ENCODE measurements around the gene NEDD8.
"Not testable (repeated sequence)": the region's sequence is repeated elsewhere in the genome, so short reads cannot be mapped to it uniquely, and the experiment has no call there.

The NEDD8 gene

GRCh38 chr14:24228902-24229301 is 3.3 kb downstream of the NEDD8 start:
- Mint-ChIP-seq H3K4me1 (peaks cover 51% of the 10 kb centered on the region), H3K9me3 (no peaks in the 10 kb centered on the region), H3K27ac (no peak overlapping the region), H3K27me3 (no peaks in the 10 kb centered on the region), H3K4me3 (no peak overlapping the region)
- no peak for ATAC-seq
- no peak for DNase-seq

DNA sequence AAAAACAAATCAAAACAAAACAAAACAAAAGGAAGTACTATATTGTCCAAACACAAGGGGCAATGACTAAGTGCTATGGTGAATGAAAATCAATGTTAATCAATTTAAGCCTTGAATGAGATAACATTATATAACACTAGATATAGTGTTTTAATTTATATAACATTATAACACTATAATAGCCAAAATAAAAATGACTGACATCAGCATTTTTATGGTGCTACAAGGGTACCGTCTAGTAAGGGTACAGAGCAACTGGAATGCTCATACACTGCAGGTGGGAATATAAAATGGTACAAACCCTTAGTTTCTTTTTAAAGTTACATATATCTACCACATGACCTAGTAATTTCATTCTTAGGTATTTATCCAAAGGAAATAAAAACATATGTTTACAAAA is 5.7 kb downstream of the NEDD8 start:
- ATAC-seq, result no peak
- H3K4me3 Mint-ChIP-seq, result no peak overlapping the region

DNA sequence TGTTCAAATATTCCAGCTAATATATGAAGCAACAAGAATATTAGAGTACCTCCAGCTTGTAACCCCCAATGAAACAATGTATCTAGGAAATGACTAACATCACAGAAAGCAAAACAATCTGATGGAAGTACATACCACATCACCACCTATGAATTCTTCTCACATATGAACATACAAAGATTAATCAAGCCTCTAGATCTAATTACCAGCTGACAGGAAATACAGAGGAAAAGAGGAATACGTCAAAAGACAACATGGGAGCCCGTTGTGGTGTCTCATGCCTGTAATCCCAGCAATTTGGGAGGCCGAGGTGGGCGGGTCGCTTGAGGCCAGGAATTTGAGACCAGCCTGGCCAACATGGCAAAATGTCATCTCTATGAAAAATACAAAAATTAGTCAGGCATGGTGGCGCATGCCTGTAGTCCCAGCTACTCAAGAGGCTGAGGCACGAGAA is 7.5 kb downstream of the NEDD8 start:
- H3K27ac Mint-ChIP-seq, result peak overlapping the region in 1 of 2 donors; percentile 49
- ATAC-seq (no peak), DNase-seq (no peak)
- H3K9me3 Mint-ChIP-seq, result no peaks in the 10 kb centered on the region
- H3K4me3 Mint-ChIP-seq, result no peak overlapping the region
- peaks cover 38% of the 10 kb centered on the region for H3K4me1 Mint-ChIP-seq
- H3K27me3 Mint-ChIP-seq, result no peaks in the 10 kb centered on the region

More for the DNA sequence above, 5.7 kb downstream of the NEDD8 start:
- H3K4me1 Mint-ChIP-seq, result peaks cover 45% of the 10 kb centered on the region
- no peak for DNase-seq
- H3K27me3 Mint-ChIP-seq, result no peaks in the 10 kb centered on the region
- no peaks in the 10 kb centered on the region for H3K9me3 Mint-ChIP-seq
- no peak overlapping the region for H3K27ac Mint-ChIP-seq

DNA sequence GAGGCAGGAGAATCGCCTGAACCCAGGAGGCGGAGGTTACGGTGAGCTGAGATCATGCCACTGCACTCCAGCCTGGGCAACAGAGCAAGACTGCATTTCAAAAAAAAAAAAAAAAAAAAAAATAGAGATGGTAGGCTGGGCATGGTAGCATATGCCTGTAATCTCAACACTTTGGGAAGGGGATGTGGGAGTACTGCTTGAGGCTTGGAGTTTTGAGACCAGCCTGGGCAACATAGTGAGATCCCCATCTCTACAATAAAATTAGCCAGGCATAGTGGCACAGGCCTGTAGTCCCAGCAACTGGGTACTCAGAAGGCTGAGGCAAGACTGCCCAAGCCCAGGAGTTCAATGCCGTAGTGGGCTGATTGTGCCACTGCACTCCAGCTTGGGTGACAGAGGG is 9.2 kb downstream of the NEDD8 start:
- H3K9me3 Mint-ChIP-seq, H3K4me3 Mint-ChIP-seq, ATAC-seq, H3K27me3 Mint-ChIP-seq, H3K27ac Mint-ChIP-seq, DNase-seq: not testable (repeated sequence)
- H3K4me1 Mint-ChIP-seq, result peaks cover 32% of the 10 kb centered on the region

DNA sequence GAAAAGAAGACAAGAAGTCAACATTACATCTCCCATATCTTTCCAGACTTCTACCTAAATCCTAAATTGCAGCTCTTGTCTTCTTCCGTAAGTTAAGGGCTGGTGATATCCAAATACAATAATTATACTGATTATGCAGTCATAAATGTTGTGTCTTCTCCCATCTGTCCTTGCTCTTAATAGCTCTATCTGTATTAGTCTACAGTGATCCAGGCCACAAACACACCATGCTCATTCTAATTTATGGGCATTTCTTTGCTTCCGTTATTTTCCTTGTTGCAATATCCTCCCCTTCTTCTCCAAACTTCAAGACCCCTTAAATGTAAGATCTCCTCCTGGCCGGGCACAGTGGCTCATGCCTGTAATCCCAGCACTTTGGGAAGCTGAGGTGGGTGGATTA is 12.6 kb downstream of the NEDD8 start:
- Mint-ChIP-seq H3K27me3 (no peaks in the 10 kb centered on the region), H3K4me1 (peaks cover 30% of the 10 kb centered on the region), H3K27ac (peak overlapping the region; percentile 48 to 74), H3K4me3 (no peak overlapping the region), H3K9me3 (no peaks in the 10 kb centered on the region)
- ATAC-seq, result no peak
- DNase-seq, result no peak

DNA sequence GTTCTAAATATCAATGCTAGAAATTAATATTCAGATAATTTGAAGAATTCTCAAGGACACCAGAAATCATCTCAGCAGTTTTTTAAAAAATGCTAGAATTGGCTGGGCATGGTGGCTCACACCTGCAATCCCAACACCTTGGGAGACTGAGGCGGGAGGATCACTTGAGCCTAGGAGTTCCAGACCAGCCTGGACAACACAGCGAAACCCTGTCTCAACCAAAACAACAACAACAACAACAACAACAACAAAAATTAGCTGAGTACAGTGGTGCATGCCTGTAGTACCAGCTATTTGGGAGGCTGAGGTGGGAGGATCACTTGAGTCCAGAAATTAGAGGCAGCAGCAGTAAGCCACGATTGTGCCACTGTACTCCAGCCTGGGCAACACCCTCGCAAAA is 13.1 kb downstream of the NEDD8 start:
- Mint-ChIP-seq H3K27me3 (no peaks in the 10 kb centered on the region), H3K4me3 (no peak overlapping the region), H3K9me3 (no peaks in the 10 kb centered on the region), H3K27ac (no peak overlapping the region), H3K4me1 (peaks cover 31% of the 10 kb centered on the region)
- ATAC-seq (no peak), DNase-seq (no peak)

- H3K4me1 Mint-ChIP-seq, result peaks cover 53% of the 10 kb centered on the region
- not testable (repeated sequence) for ATAC-seq, H3K27me3 Mint-ChIP-seq, H3K9me3 Mint-ChIP-seq, DNase-seq, H3K4me3 Mint-ChIP-seq
- H3K27ac Mint-ChIP-seq, result peak overlapping the region in 1 of 2 donors; percentile 88
These were observed 15.3 kb downstream of the NEDD8 start for GRCh38 chr14:24216876-24217275.

- no peak for ATAC-seq
- Mint-ChIP-seq H3K4me1 (peaks cover 59% of the 10 kb centered on the region), H3K27ac (peak overlapping the region; percentile 50 to 89), H3K27me3 (no peaks in the 10 kb centered on the region), H3K4me3 (peak overlapping the region; percentile 92 to 94), H3K9me3 (no peaks in the 10 kb centered on the region)
- no peak for DNase-seq
These were observed 15.8 kb downstream of the NEDD8 start for GRCh38 chr14:24216345-24216699.

- H3K4me3 Mint-ChIP-seq, result peak within 1 kb of the TSS; percentile 92 to 94
- peak; percentile 81 for ATAC-seq
- DNase-seq, result peak; percentile 80 to 87
- H3K9me3 Mint-ChIP-seq, result no peaks in the 10 kb centered on the region
- no peaks in the 10 kb centered on the region for H3K27me3 Mint-ChIP-seq
- peak within 1 kb of the TSS; percentile 88 to 89 for H3K27ac Mint-ChIP-seq
- H3K4me1 Mint-ChIP-seq, result peaks cover 64% of the 10 kb centered on the region
These were observed 16.4 kb downstream of the NEDD8 start, which contains the start of gene MDP1 for GRCh38 chr14:24215495-24216344. Gene MDP1 (minus strand): TSS chr14:24216066. CDS start chr14:24215955, 111 bp downstream.

DNA sequence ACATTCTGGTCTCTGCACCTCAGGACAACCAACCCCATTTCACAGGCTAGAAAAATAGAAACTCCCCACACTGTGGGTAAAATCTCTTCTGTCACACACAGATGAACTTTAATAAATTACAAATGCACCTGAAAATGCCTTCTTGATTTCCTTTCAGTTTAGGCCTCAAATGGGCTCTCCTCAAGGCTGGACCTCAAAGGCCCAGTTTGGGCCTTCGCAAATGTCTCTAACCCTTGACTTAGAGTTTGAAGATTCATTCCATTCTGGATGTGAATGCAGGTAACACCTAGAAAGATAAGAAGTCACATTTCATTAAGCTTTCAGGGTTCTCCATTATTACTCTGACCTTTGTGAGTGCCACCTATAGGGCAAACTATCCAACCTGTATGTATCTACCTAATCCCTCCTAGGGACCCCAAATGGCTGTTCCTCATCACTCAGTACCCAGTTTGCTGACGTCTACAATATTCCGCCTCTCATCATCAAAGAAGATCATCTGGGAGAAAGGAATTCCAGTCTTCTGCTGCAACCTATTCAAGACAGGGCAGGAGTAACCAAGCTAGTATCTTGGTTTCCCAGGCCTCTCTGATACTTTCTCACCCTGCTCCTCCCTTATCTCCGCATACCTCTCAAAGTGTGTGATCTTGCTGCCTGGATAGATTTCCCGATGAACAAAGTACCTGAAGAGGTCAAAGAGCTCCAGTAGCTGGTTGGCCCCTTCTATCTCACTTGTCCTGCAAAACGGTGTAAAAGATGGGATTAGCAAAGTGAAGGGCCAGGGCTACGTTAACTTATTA is 18.1 kb downstream of the NEDD8 start:
- H3K9me3 Mint-ChIP-seq, result no peaks in the 10 kb centered on the region
- no peaks in the 10 kb centered on the region for H3K27me3 Mint-ChIP-seq
- peak overlapping the region; percentile 92 to 94 for H3K4me3 Mint-ChIP-seq
- H3K4me1 Mint-ChIP-seq, result peaks cover 67% of the 10 kb centered on the region
- DNase-seq (no peak), ATAC-seq (no peak)
- H3K27ac Mint-ChIP-seq, result peak overlapping the region; percentile 98

- Mint-ChIP-seq H3K4me1 (peaks cover 67% of the 10 kb centered on the region), H3K27me3 (no peaks in the 10 kb centered on the region), H3K27ac (peak within 1 kb of the TSS; percentile 98), H3K4me3 (peak within 1 kb of the TSS; percentile 92 to 94), H3K9me3 (no peaks in the 10 kb centered on the region)
- ATAC-seq, result peak; percentile 86
- DNase-seq, result peak; percentile 94 to 97
These were observed 19.0 kb downstream of the NEDD8 start, which contains the start of gene CHMP4A for GRCh38 chr14:24212924-24213865. Gene CHMP4A (minus strand): TSS chr14:24213488. CDS start chr14:24213439, 49 bp downstream.

DNA sequence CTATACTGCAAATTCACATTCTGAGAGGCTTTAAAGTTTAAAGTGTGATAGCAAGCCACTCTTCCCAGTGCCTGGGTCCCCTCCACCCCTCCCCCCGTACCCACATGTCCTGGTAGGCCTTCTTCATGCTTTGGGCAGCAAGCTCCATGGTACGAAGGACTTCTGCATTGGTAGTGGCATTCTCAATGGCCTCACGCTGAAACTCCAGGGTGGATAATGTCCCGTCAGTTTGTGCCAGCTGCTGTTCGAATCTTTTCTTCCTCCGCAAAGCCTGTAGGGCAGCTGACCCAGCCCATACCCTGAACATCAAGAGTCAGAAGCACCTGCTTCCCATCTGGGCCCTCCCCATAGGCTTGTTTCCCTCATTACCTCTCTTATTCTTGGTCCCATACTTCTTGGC is 20.9 kb downstream of the NEDD8 start:
- peaks cover 77% of the 10 kb centered on the region for H3K4me1 Mint-ChIP-seq
- H3K27me3 Mint-ChIP-seq, result no peaks in the 10 kb centered on the region
- no peaks in the 10 kb centered on the region for H3K9me3 Mint-ChIP-seq
- DNase-seq, result no peak
- H3K27ac Mint-ChIP-seq, result peak overlapping the region; percentile 57 to 73
- H3K4me3 Mint-ChIP-seq, result peak overlapping the region in 1 of 2 donors; percentile 94
- ATAC-seq, result no peak

DNA sequence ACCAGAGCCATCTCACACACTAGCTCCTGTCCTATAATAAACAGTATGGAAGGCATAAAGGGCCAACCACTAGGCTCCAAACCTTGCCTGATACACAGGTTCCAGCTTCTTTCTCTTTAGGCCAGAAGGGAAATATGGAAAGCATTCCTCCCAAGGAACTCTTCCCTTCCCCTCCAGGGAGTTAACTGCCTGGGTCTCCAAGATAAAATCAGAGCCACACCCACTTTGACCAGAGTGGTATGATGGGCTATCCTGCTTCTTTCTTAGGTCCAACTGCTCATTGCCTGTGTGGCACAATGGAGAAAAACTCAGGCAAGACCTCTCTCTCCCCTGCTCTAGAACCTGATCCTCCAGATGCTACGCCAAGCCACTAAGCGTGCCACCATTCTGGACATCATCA is 24.5 kb downstream of the NEDD8 start:
- peaks cover 51% of the 10 kb centered on the region for H3K4me1 Mint-ChIP-seq
- ATAC-seq (no peak), DNase-seq (no peak)
- no peaks in the 10 kb centered on the region for H3K27me3 Mint-ChIP-seq
- peaks cover 6% of the 10 kb centered on the region in 2 donors for H3K9me3 Mint-ChIP-seq
- no peak overlapping the region for H3K4me3 Mint-ChIP-seq
- H3K27ac Mint-ChIP-seq, result peak overlapping the region in 1 of 2 donors; percentile 57

GRCh38 chr14:24207104-24207551 is 25.0 kb downstream of the NEDD8 start:
- Mint-ChIP-seq H3K27ac (peak overlapping the region in 1 of 2 donors; percentile 4), H3K4me1 (peaks cover 46% of the 10 kb centered on the region), H3K4me3 (no peak overlapping the region), H3K9me3 (peaks cover 7 to 8% of the 10 kb centered on the region in 2 donors), H3K27me3 (no peaks in the 10 kb centered on the region)
- DNase-seq, result no peak
- ATAC-seq, result no peak
